GM23338 (cell line): ENCODE measurements around the gene CD40. TPM values are rescaled to one million over a fixed set of nuclear protein-coding genes. Genes with fewer than 3 reads are reported as not detected.

ENCODE experiments used
- ATAC-seq: fragments of 200-7000 bp; cut with Tn5 transposase; 3 replicates; pipeline ENCODE4 v1.9.1; 2020
- DNase-seq: peaks from one replicate; pipeline ENCODE4 v3.0.0-alpha.2; 2015; ENCODE audit warnings: low spot score
- H2AFZ ChIP-seq: fragments of 200-600 bp; sonication (generic); 2 replicates; pipeline ENCODE4 v1.8.0; 2016; ENCODE audit warnings: antibody characterized with exemption, mild to moderate bottlenecking, moderate library complexity
- H3F3A ChIP-seq: fragments of 200-600 bp; sonication (generic); replicated peaks from 2 replicates; pipeline ENCODE4 v1.8.0; 2017; ENCODE audit warnings: antibody characterized with exemption, mixed run types, low read depth
- H3K27ac ChIP-seq: fragments of 200-600 bp; sonication (generic); 2 replicates; pipeline ENCODE4 v1.6.1; 2016; ENCODE audit warnings: low read depth
- H3K27me3 ChIP-seq: fragments of 200-600 bp; sonication (generic); 2 replicates; pipeline ENCODE4 v1.8.0; 2016; ENCODE audit warnings: mild to moderate bottlenecking, mixed run types, moderate library complexity; ENCODE audit not compliant: insufficient read depth
- H3K36me3 ChIP-seq: fragments of 200-600 bp; sonication (generic); 2 replicates; pipeline ENCODE4 v1.8.0; 2016; ENCODE audit warnings: mild to moderate bottlenecking; ENCODE audit not compliant: insufficient read depth
- H3K4me1 ChIP-seq: fragments of 200-600 bp; sonication (generic); 2 replicates; pipeline ENCODE4 v1.8.0; 2016; ENCODE audit warnings: mild to moderate bottlenecking, moderate library complexity; ENCODE audit not compliant: insufficient read depth
- H3K4me2 ChIP-seq: fragments of 200-600 bp; sonication (generic); 2 replicates; pipeline ENCODE4 v1.7.1; 2017; ENCODE audit warnings: mixed run types
- H3K4me3 ChIP-seq: fragments of 200-600 bp; sonication (generic); 2 replicates; pipeline ENCODE4 v1.6.1; 2016; ENCODE audit warnings: mixed run types
- H3K79me2 ChIP-seq: fragments of 200-600 bp; sonication (generic); replicated peaks from 2 replicates; pipeline ENCODE4 v1.8.0; 2017; ENCODE audit warnings: mild to moderate bottlenecking; ENCODE audit not compliant: insufficient read depth
- H3K9me2 ChIP-seq: fragments of 200-600 bp; sonication (generic); 2 replicates; pipeline ENCODE4 v1.8.0; 2017; ENCODE audit not compliant: insufficient read depth
- H4K20me1 ChIP-seq: fragments of 200-600 bp; sonication (generic); replicated peaks from 2 replicates; pipeline ENCODE4 v1.8.0; 2017; ENCODE audit warnings: mild to moderate bottlenecking; ENCODE audit not compliant: insufficient read depth
- H3K27ac Mint-ChIP-seq: 2 replicates; pipeline ENCODE4 v1.8.0; 2020; ENCODE audit warnings: inconsistent platforms, mild to moderate bottlenecking, moderate library complexity, mixed read lengths
- H3K27me3 Mint-ChIP-seq: 3 replicates; pipeline ENCODE4 v1.8.0; 2022; ENCODE audit warnings: low read depth, mild to moderate bottlenecking, moderate library complexity, mixed read lengths, inconsistent platforms; ENCODE audit not compliant: insufficient read depth, poor library complexity
- H3K36me3 Mint-ChIP-seq: 3 replicates; pipeline ENCODE4 v1.8.0; 2021; ENCODE audit warnings: low read depth, mild to moderate bottlenecking, inconsistent platforms, moderate library complexity, mixed read lengths
- H3K4me1 Mint-ChIP-seq: 3 replicates; pipeline ENCODE4 v1.8.0; 2020; ENCODE audit warnings: mild to moderate bottlenecking, inconsistent platforms, mixed read lengths
- H3K4me3 Mint-ChIP-seq: 3 replicates; pipeline ENCODE4 v1.8.0; 2021; ENCODE audit warnings: moderate library complexity, mild to moderate bottlenecking, inconsistent platforms, mixed read lengths
- H3K9me3 Mint-ChIP-seq: 3 replicates; pipeline ENCODE4 v1.8.0; 2020; ENCODE audit warnings: moderate library complexity, mild to moderate bottlenecking, inconsistent platforms, mixed read lengths
- CREB1 ChIP-seq: fragments of 250-450 bp; sonication (Bioruptor Pico); IDR thresholded peaks from 2 replicates; pipeline ENCODE4 v1.5.0; 2020; ENCODE audit warnings: low read depth, mild to moderate bottlenecking, moderate library complexity
- EZH2 ChIP-seq: fragments of 200-600 bp; sonication (generic); IDR thresholded peaks from one replicate; pipeline ENCODE4 v1.8.0; 2017; ENCODE audit warnings: antibody characterized with exemption, mild to moderate bottlenecking, low read depth; ENCODE audit not compliant: unreplicated experiment
- EZH2phosphoT487 ChIP-seq: fragments of 200-600 bp; sonication (generic); IDR thresholded peaks from one replicate; pipeline ENCODE4 v1.8.1; 2018; ENCODE audit warnings: antibody characterized with exemption; ENCODE audit not compliant: unreplicated experiment
- NANOG ChIP-seq: IDR thresholded peaks from 2 replicates; pipeline ENCODE4 v1.6.1; 2016; ENCODE audit warnings: antibody characterized with exemption, borderline replicate concordance
- POLR2AphosphoS5 ChIP-seq: IDR thresholded peaks from 2 replicates; pipeline ENCODE4 v1.6.1; 2016; ENCODE audit warnings: antibody characterized with exemption, low read depth
- STAT1 ChIP-seq: IDR thresholded peaks from one replicate; pipeline ENCODE4 v1.6.1; 2016; ENCODE audit warnings: antibody characterized with exemption; ENCODE audit not compliant: unreplicated experiment
- ZNF114 ChIP-seq: fragments of 250-450 bp; sonication (Bioruptor Pico); IDR thresholded peaks from 2 replicates; pipeline ENCODE4 v1.5.0; 2020; ENCODE audit warnings: mild to moderate bottlenecking, moderate library complexity
- ZNF331 ChIP-seq: fragments of 250-450 bp; sonication (Bioruptor Pico); IDR thresholded peaks from 2 replicates; pipeline ENCODE4 v1.5.0; 2020; ENCODE audit warnings: low read depth, mild to moderate bottlenecking, moderate library complexity
- polyA plus RNA-seq: library from polyadenylated mRNA; unstranded; fragments of >200 nt; fragmentation: Nextera tagmentation; extraction: Ambion mirVana; gene quantifications from 2 replicates; pipeline ENCODE4 v1.2.1, GENCODE V29; 2016
- total RNA-seq: library from RNA; depleted of rRNA; stranded (reverse); fragments of >200 nt; shearing (Covaris generic); gene quantifications from 2 replicates; pipeline ENCODE4 v1.2.3, GENCODE V29; 2014
- TF ChIP-seq, protein P1 (sequence below), 2 experiments: fragments of 200-600 bp in 1 of 2; sonication (generic) in 1 of 2; conservative IDR thresholded peaks; 2 replicates each; pipeline versions ENCODE4 v1.5.1 to v1.6.1; 2016 to 2017; ENCODE audit warnings: antibody characterized with exemption in 2 of 2, low read depth in 2 of 2, mild to moderate bottlenecking in 2 of 2, moderate library complexity in 1 of 2
- TF ChIP-seq, protein P2 (sequence below): IDR thresholded peaks from one replicate; pipeline ENCODE4 v1.6.1; 2018; ENCODE audit warnings: antibody characterized with exemption; ENCODE audit not compliant: unreplicated experiment

The CD40 gene
- total and polyA plus RNA-seq, 2 experiments from 2014 or later: 15.4 to 18.9 TPM

DNA sequence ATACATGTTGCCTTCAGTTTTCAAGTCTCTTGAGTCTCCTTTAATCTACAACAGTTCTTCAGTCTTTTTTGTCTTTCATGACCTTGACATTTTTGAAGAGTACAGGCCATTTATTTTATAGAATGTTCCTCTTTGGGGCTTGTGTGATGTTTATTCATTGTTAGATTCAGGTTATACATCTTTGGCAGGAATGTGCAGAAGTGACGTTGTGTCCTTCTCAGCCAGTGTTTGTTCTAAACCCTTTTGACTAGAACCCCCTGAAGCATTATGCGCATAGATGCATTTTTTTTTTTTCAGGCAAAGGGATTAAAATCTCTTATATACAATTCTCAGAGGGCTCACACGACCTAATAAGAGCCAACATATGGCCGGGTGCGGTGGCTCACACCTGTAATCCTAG is 17.1 kb upstream of the CD40 start:
- H3K4me2 ChIP-seq: no peak overlapping the region
- 0 out of 2 replicates have a peak, but pooled peaks cover 4% of the 10 kb centered on the region for H3K9me2 ChIP-seq
- H3F3A ChIP-seq: 0 out of 2 replicates have a peak, but pooled peaks cover 6% of the 10 kb centered on the region
- H2AFZ ChIP-seq: no peak overlapping the region
- Mint-ChIP-seq H3K4me3 (no peak overlapping the region), H3K36me3 (no peaks in the 10 kb centered on the region), H3K27ac (no peak overlapping the region), H3K27me3 (peaks cover 14% of the 10 kb centered on the region), H3K9me3 (peaks cover 5% of the 10 kb centered on the region), H3K4me1 (peaks cover 3% of the 10 kb centered on the region; the same call in 2 of the 3 replicates)
- no peak for TF ChIP-seq EZH2
- no peak for TF ChIP-seq POLR2AphosphoS5
- H3K4me3 ChIP-seq: no peak overlapping the region
- no peak overlapping the region for H3K27ac ChIP-seq
- no peaks in the 10 kb centered on the region for H4K20me1 ChIP-seq
- no peak for DNase-seq
- no peaks in the 10 kb centered on the region for H3K36me3 ChIP-seq
- H3K4me1 ChIP-seq: no peaks in the 10 kb centered on the region
- H3K79me2 ChIP-seq: no peaks in the 10 kb centered on the region
- ATAC-seq: no peak
- peaks cover 25% of the 10 kb centered on the region for H3K27me3 ChIP-seq

DNA sequence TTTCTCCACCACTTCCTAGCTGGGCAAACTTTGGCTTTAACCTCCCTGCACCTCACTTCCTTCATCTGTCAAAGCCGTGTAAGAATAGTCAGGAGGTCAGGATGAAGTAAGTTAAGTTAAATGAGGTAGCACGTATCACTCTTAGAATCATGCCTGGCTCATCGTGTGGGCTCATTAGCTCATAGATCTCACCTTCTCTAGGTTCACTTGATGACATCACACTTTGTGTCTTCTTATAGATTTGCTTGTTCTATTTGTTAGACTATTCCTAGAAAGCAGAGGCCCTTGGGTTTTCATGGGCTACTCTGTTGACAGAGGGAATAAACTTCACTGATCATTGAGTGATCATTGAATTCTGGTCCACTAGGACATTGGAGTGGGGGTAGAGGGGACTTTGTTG is 16.2 kb upstream of the CD40 start:
- H3K27ac ChIP-seq: no peak overlapping the region
- peaks cover 25% of the 10 kb centered on the region for H3K27me3 ChIP-seq
- Mint-ChIP-seq H3K27me3 (peaks cover 14% of the 10 kb centered on the region), H3K36me3 (no peaks in the 10 kb centered on the region), H3K4me1 (peaks cover 3% of the 10 kb centered on the region; the same call in 2 of the 3 replicates), H3K27ac (no peak overlapping the region), H3K4me3 (no peak overlapping the region), H3K9me3 (peaks cover 5% of the 10 kb centered on the region)
- H3K4me2 ChIP-seq: no peak overlapping the region
- no peak overlapping the region for H3K4me3 ChIP-seq
- no peak overlapping the region for H2AFZ ChIP-seq
- ATAC-seq (no peak), DNase-seq (no peak)
- no peaks in the 10 kb centered on the region for H3K79me2 ChIP-seq
- TF ChIP-seq, protein P1, sequence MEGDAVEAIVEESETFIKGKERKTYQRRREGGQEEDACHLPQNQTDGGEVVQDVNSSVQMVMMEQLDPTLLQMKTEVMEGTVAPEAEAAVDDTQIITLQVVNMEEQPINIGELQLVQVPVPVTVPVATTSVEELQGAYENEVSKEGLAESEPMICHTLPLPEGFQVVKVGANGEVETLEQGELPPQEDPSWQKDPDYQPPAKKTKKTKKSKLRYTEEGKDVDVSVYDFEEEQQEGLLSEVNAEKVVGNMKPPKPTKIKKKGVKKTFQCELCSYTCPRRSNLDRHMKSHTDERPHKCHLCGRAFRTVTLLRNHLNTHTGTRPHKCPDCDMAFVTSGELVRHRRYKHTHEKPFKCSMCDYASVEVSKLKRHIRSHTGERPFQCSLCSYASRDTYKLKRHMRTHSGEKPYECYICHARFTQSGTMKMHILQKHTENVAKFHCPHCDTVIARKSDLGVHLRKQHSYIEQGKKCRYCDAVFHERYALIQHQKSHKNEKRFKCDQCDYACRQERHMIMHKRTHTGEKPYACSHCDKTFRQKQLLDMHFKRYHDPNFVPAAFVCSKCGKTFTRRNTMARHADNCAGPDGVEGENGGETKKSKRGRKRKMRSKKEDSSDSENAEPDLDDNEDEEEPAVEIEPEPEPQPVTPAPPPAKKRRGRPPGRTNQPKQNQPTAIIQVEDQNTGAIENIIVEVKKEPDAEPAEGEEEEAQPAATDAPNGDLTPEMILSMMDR (conservative IDR thresholded peaks at IDR 0.05; ENCODE audit: low read depth in 2 of 2): no peak
- TF ChIP-seq ZNF331 (CRISPR knock-in tag) (no peak), EZH2 (no peak), NANOG (no peak), CREB1 (CRISPR knock-in tag) (no peak), ZNF114 (CRISPR knock-in tag) (no peak), EZH2phosphoT487 (no peak), STAT1 (no peak)
- TF ChIP-seq, protein P2, sequence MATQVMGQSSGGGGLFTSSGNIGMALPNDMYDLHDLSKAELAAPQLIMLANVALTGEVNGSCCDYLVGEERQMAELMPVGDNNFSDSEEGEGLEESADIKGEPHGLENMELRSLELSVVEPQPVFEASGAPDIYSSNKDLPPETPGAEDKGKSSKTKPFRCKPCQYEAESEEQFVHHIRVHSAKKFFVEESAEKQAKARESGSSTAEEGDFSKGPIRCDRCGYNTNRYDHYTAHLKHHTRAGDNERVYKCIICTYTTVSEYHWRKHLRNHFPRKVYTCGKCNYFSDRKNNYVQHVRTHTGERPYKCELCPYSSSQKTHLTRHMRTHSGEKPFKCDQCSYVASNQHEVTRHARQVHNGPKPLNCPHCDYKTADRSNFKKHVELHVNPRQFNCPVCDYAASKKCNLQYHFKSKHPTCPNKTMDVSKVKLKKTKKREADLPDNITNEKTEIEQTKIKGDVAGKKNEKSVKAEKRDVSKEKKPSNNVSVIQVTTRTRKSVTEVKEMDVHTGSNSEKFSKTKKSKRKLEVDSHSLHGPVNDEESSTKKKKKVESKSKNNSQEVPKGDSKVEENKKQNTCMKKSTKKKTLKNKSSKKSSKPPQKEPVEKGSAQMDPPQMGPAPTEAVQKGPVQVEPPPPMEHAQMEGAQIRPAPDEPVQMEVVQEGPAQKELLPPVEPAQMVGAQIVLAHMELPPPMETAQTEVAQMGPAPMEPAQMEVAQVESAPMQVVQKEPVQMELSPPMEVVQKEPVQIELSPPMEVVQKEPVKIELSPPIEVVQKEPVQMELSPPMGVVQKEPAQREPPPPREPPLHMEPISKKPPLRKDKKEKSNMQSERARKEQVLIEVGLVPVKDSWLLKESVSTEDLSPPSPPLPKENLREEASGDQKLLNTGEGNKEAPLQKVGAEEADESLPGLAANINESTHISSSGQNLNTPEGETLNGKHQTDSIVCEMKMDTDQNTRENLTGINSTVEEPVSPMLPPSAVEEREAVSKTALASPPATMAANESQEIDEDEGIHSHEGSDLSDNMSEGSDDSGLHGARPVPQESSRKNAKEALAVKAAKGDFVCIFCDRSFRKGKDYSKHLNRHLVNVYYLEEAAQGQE: no peak
- no peaks in the 10 kb centered on the region for H4K20me1 ChIP-seq
- H3F3A ChIP-seq: 0 out of 2 replicates have a peak, but pooled peaks cover 6% of the 10 kb centered on the region
- no peaks in the 10 kb centered on the region for H3K4me1 ChIP-seq
- H3K9me2 ChIP-seq: 0 out of 2 replicates have a peak, but pooled peaks cover 4% of the 10 kb centered on the region
- no peaks in the 10 kb centered on the region for H3K36me3 ChIP-seq
